Astrocyte of the cerebellum (primary cell): Measurements from ENCODE around the gene PXYLP1.

Experiments used
- DNase-seq: peaks from one replicate; pipeline ENCODE4 v3.0.0-alpha.2; 2011; ENCODE audit warnings: low read depth
- H3K4me3 ChIP-seq: 2 replicates; pipeline ENCODE4 v1.5.1; 2011; ENCODE audit warnings: mild to moderate bottlenecking, low read depth, low read length, moderate library complexity
- CTCF ChIP-seq: IDR thresholded peaks from 2 replicates; pipeline ENCODE4 v1.5.1; 2012; ENCODE audit warnings: low read length, low read depth, moderate library complexity, mild to moderate bottlenecking; ENCODE audit errors: missing control alignments
- in situ Hi-C: cut with HindIII; loops from 2 replicates; pipeline ENCODE4 v1.10.0; 2017; ENCODE audit warnings: low sequenced_read_pairs

PXYLP1 gene

GRCh38 chr3:141258973-141259372, 27.3 kb downstream of the PXYLP1 start:
- H3K4me3 ChIP-seq, result no peak overlapping the region
- no peak for TF ChIP-seq CTCF
- no peak for DNase-seq
- in situ Hi-C loops, result no loop called here

GRCh38 chr3:141259821-141260629, 28.4 kb downstream of the PXYLP1 start:
- TF ChIP-seq CTCF, result no peak
- DNase-seq, result no peak
- H3K4me3 ChIP-seq, result no peak overlapping the region
- in situ Hi-C loops, result no loop called here

GRCh38 chr3:141260630-141260927, 29.0 kb downstream of the PXYLP1 start:
- in situ Hi-C loops, result no loop called here
- DNase-seq, result no peak
- no peak overlapping the region for H3K4me3 ChIP-seq
- TF ChIP-seq CTCF, result no peak

- in situ Hi-C loops, result no loop called here
- DNase-seq, result no peak
- H3K4me3 ChIP-seq, result no peak overlapping the region
- TF ChIP-seq CTCF, result no peak
Measured at GRCh38 chr3:141261472-141262307, 30.1 kb downstream of the PXYLP1 start.

GRCh38 chr3:141262308-141262705, 30.7 kb downstream of the PXYLP1 start:
- DNase-seq, result peak; percentile 18
- no peak overlapping the region for H3K4me3 ChIP-seq
- TF ChIP-seq CTCF, result no peak
- in situ Hi-C loops, result no loop called here

- TF ChIP-seq CTCF, result no peak
- DNase-seq, result no peak
- H3K4me3 ChIP-seq, result no peak overlapping the region
- in situ Hi-C loops, result no loop called here
Measured at GRCh38 chr3:141266186-141266585, 34.6 kb downstream of the PXYLP1 start.
